ENCODE data around the gene MSRB1.
"Not testable (repeated sequence)": the region's sequence is repeated elsewhere in the genome, so short reads cannot be mapped to it uniquely, and the experiment has no call there.

MSRB1 gene

GRCh38 chr16:1965396-1966001 is 22.5 kb upstream of the MSRB1 start:
- Histone ChIP-seq H3K4me1 (ENCODE audit: low read depth, poor library complexity, severe bottlenecking) (peaks cover 7% of the 10 kb centered on the region), H3K27me3 (ENCODE audit: insufficient read depth, low read depth) (no peaks in the 10 kb centered on the region), H3K9ac (peak overlapping the region; percentile 77), H3K4me3 (IDR thresholded peaks at IDR 0.05; ENCODE audit: insufficient read depth, low read depth, low read length) (no peak overlapping the region), H4K20me1 (ENCODE audit: insufficient read depth) (no peaks in the 10 kb centered on the region), H2AFZ (ENCODE audit: low read depth) (peak overlapping the region; percentile 72; the same call in 1 of the 2 replicates), H3K79me2 (ENCODE audit: insufficient read depth, low read depth) (peaks cover 11% of the 10 kb centered on the region; the same call in 1 of the 2 replicates), H3K36me3 (ENCODE audit: insufficient read depth) (no peaks in the 10 kb centered on the region; the same call in 1 of the 2 replicates), H3K27ac (peak overlapping the region; percentile 88), H3K4me2 (peak overlapping the region; percentile 64; the same call in 1 of the 2 replicates)
- no peak for TF ChIP-seq CTCF (conservative IDR thresholded peaks at IDR 0.05; ENCODE audit: low read depth, low read length)

DNA sequence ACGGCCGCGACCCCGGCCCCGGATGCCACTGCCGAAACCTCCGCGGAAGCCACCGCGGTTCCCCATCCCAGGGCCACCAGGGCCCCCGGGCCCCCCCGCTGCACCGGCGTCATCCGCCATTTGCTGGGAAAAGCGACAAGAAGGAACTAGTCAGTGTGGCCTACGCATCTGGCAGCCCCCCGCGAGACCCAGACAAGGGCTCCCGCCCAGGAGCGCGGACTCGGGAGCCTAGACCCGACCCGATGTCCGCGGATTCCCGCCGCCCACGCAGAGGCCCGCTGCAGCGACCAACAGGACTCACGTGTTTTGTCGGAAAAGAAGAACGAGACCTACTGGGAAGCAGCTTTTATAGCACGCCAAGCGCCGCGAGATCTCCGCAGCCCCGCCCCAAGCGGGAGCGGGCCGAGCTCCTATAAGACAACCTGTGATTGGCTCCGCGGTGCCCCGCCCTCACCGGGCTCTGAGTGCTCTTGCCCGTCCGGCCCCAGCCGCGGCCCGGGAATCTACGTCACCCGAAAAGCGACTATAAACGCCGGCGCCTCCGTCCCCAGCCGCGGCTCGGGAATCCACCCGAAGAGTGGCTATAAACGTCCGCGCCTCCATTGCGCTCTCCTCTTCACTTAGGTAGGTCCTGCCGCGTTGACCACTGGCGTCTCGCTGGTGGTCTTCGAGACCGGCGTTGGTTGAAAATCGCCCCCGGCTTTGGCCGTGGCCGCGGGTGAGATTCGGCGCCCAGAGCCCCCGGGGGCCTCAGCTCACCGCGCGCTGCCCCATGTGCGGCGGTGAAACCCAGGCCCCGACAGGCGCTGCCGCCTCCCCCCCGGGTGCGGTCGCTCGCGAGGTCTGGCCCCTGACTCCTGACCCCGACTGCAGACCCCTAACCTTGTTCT is 21.8 kb upstream of the MSRB1 start, which contains the start of gene RPS2:
Gene RPS2, minus strand, starts transcription at position 321 of the 890 bp plus-strand sequence. Its CDS starts 201 bp downstream, at position 120.
- Histone ChIP-seq H2AFZ (ENCODE audit: low read depth) (peak within 1 kb of the TSS; percentile 72), H3K9ac (peak within 1 kb of the TSS; percentile 77), H4K20me1 (ENCODE audit: insufficient read depth) (no peaks in the 10 kb centered on the region), H3K27ac (peak within 1 kb of the TSS; percentile 88), H3K79me2 (ENCODE audit: insufficient read depth, low read depth) (peaks cover 18% of the 10 kb centered on the region), H3K4me3 (IDR thresholded peaks at IDR 0.05; ENCODE audit: insufficient read depth, low read depth, low read length) (no peak within 1 kb of the TSS), H3K4me2 (peak within 1 kb of the TSS; percentile 64), H3K36me3 (ENCODE audit: insufficient read depth) (no peaks in the 10 kb centered on the region; the same call in 1 of the 2 replicates), H3K4me1 (ENCODE audit: low read depth, poor library complexity, severe bottlenecking) (peaks cover 11% of the 10 kb centered on the region), H3K27me3 (ENCODE audit: insufficient read depth, low read depth) (no peaks in the 10 kb centered on the region)
- no peak for TF ChIP-seq CTCF (conservative IDR thresholded peaks at IDR 0.05; ENCODE audit: low read depth, low read length)

DNA sequence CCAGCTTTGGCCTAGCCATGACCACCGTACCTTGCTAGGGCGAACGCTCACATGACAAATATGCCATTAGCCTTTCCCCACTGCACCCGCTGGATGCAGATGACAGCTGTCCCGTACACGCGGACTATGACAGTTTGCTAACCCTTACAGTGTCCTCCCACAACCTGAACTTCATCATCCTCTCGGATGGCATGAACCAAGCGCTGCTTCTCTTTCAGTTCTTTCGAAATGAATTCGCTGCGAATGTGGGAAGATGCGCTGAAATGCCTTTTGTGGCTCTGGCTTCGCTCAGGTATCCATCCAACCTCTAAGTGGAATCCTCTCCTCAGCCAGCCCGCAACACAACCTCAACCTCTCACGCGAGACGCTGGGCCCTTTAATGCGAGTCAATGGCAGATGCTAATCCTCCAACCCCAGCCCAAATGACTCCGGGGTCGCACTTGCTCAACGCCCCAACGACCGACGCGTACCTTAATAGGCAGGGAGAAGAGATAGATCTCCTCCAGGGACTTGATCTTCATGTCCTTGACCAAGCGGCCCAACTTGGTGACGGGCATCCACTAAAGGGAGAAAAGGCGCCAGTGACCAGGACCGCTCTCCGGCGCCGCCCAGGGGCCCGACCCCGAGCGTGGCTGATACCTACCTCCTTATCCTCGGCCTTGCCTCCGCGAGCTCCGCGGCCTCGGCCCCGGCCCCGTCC is 21.0 kb upstream of the MSRB1 start:
- Histone ChIP-seq H3K27ac (peak overlapping the region; percentile 88), H3K4me3 (IDR thresholded peaks at IDR 0.05; ENCODE audit: insufficient read depth, low read depth, low read length) (no peak overlapping the region), H3K4me1 (ENCODE audit: low read depth, poor library complexity, severe bottlenecking) (peaks cover 14% of the 10 kb centered on the region), H4K20me1 (ENCODE audit: insufficient read depth) (no peaks in the 10 kb centered on the region), H3K4me2 (peak overlapping the region; percentile 64), H3K36me3 (ENCODE audit: insufficient read depth) (no peaks in the 10 kb centered on the region; the same call in 1 of the 2 replicates), H3K9ac (peak overlapping the region; percentile 77; the same call in 1 of the 2 replicates), H3K27me3 (ENCODE audit: insufficient read depth, low read depth) (no peaks in the 10 kb centered on the region), H2AFZ (ENCODE audit: low read depth) (no peak overlapping the region), H3K79me2 (ENCODE audit: insufficient read depth, low read depth) (peaks cover 22% of the 10 kb centered on the region)
- no peak for TF ChIP-seq CTCF (conservative IDR thresholded peaks at IDR 0.05; ENCODE audit: low read depth, low read length)

DNA sequence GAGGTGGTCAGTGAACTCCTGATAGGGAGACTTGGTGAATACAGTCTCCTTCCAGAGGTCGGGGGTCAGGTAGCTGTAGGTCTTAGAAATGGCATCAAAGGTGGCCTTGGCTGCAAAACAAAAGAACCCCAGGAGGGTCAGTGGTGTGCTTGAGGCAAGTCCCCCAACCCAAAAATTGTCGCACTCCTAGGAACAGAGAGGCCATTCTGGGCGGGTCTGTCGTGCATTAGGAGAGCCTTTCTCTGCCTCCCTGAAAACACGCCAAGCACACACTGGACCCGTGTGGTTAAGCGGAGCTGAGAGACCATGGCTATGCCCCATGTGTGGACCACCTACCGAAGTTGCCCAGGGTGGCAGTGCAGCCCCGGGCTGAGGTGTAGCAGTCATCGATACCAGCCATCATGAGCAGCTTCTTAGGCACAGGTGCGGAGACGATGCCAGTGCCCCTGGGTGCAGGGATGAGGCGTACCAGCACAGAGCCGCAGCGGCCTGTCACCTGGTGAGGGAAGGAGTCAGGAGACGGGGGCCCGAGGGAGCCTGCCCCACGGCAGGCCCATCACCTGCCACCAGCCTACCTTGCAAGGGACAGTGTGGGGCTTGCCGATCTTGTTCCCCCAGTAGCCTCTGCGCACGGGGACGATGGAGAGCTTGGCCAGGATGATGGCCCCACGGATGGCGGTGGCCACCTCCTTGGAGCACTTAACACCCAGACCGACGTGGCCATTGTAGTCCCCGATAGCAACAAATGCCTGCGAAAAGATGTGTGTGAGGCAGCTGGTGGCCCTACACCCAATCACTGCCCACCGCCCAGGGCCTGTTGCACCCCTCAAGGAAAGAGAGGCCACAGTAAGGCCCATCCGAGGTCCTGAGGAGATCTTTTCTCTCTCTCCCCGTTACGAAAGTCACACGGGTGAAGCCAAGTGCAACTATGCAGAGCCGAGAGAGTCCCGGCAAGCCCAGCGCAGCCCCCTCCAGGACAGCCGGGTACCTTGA is 19.5 kb upstream of the MSRB1 start:
- not testable (repeated sequence) for H4K20me1 ChIP-seq (ENCODE audit: insufficient read depth); H3K27me3 ChIP-seq (ENCODE audit: insufficient read depth, low read depth); H3K36me3 ChIP-seq (ENCODE audit: insufficient read depth); H3K4me3 ChIP-seq (IDR thresholded peaks at IDR 0.05; ENCODE audit: insufficient read depth, low read depth, low read length); H2AFZ ChIP-seq (ENCODE audit: low read depth); H3K27ac ChIP-seq; H3K9ac ChIP-seq; H3K4me2 ChIP-seq
- Histone ChIP-seq H3K79me2 (ENCODE audit: insufficient read depth, low read depth) (peaks cover 22% of the 10 kb centered on the region), H3K4me1 (ENCODE audit: low read depth, poor library complexity, severe bottlenecking) (peaks cover 19% of the 10 kb centered on the region)
